Endothelial cell of umbilical vein (primary cell): ENCODE measurements around the gene ENHO.
A peak's percentile ranks its signal among the peaks of the same experiment; 100 is the strongest.

ENCODE experiments used
- EZH2 ChIP-seq: IDR thresholded peaks from 2 replicates; pipeline ENCODE4 v1.6.1; 2012; ENCODE audit warnings: borderline replicate concordance, low read depth, mild to moderate bottlenecking, moderate library complexity, low read length, inconsistent platforms; ENCODE audit not compliant: severe bottlenecking
- FOS ChIP-seq: IDR thresholded peaks from 2 replicates; pipeline ENCODE4 v1.6.1; 2011; ENCODE audit warnings: mild to moderate bottlenecking, low read length, moderate library complexity, borderline replicate concordance; ENCODE audit not compliant: insufficient read depth
- POLR2AphosphoS5 ChIP-seq: IDR thresholded peaks from 2 replicates; pipeline ENCODE4 v1.6.1; 2012; ENCODE audit warnings: low read depth, mild to moderate bottlenecking, control low read depth, low read length, moderate library complexity; ENCODE audit not compliant: insufficient read depth
- TF ChIP-seq, protein P1 (sequence below), 2 donors: IDR thresholded peaks; 1 replicate in 1 of 2; 2 replicates in 1 of 2; pipeline ENCODE4 v1.5.1; 2011; ENCODE audit warnings: low read length in 2 of 2, mild to moderate bottlenecking in 2 of 2, moderate library complexity in 2 of 2, control low read depth in 1 of 2, inconsistent platforms in 1 of 2, low read depth in 1 of 2; ENCODE audit not compliant: insufficient read depth in 1 of 2; ENCODE audit errors: extremely low read depth in 1 of 2

DNA sequence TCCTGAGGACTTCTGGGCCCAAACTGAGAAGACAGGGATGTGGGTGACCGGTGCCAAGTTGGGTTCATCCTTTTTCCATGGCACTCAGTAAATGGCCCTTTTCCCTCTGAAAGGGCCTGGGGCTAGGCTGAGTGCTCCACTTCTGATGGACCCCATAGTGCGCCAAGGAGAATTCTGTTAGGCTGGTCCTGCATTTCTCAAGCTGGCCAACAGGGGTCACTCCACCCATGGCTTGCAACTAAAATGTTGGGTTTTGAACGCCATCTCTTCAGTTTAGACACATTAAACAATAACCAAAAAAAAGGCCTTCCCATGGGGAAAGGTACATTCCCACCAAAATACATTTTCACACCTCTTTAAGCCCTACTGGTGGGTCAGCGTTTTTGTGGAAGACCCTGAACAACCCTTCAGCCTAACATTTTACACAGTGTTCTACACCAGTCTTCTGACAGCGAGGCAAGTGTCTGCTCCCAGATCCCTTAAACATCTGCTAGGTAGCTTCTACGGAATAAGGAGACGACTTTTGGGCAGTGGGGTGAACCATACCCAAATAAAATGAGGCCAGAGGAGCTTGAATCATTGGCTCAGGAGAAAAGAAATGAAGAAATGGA, 39.5 kb upstream of the ENHO start:
- TF ChIP-seq FOS (no peak), EZH2 (no peak), POLR2AphosphoS5 (no peak)
- TF ChIP-seq, protein P1, sequence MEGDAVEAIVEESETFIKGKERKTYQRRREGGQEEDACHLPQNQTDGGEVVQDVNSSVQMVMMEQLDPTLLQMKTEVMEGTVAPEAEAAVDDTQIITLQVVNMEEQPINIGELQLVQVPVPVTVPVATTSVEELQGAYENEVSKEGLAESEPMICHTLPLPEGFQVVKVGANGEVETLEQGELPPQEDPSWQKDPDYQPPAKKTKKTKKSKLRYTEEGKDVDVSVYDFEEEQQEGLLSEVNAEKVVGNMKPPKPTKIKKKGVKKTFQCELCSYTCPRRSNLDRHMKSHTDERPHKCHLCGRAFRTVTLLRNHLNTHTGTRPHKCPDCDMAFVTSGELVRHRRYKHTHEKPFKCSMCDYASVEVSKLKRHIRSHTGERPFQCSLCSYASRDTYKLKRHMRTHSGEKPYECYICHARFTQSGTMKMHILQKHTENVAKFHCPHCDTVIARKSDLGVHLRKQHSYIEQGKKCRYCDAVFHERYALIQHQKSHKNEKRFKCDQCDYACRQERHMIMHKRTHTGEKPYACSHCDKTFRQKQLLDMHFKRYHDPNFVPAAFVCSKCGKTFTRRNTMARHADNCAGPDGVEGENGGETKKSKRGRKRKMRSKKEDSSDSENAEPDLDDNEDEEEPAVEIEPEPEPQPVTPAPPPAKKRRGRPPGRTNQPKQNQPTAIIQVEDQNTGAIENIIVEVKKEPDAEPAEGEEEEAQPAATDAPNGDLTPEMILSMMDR (IDR thresholded peaks at IDR 0.05; ENCODE audit: extremely low read depth in 1 of 2, insufficient read depth in 1 of 2, low read depth in 1 of 2, low read length in 2 of 2) = peak; percentile 46 to 61
